Measurements from ENCODE around the gene RTN4RL1.

The RTN4RL1 gene

DNA sequence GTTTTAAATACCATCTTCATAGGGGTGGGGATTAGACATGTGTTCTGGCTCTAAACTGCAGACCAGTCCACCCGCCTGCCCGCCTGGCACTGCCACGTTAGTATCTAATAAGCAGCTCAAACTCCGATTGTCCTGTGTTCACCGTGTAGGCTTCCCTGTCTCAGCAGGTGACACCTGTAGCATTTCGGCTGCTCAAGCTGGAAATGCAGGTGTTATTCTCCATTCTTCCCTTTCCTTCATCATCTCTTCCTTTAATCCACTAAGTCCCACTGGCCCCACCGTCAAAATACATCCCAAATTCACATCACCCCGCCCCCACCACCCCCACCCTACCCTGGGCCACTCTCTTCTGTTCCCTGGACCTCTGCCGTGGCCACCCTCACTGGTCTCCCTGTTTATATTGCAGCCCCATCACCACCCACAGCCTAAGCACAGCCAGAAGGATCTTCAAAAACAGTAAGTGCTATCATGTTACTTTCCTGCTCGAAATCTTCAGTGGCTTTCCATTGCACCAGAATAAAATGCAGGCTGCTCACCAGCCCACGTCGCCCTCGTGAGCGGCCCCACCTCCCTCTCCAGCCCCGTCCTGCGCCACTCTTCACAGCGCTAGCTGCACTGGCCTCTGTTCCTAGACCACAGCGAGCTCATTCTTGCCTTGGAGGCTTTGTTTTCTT, 65.1 kb downstream of the RTN4RL1 start:
- no peak for DNase-seq (ENCODE audit: low read depth)
- H3K4me3 ChIP-seq (ENCODE audit: low read length): no peak overlapping the region
- TF ChIP-seq, protein P1, sequence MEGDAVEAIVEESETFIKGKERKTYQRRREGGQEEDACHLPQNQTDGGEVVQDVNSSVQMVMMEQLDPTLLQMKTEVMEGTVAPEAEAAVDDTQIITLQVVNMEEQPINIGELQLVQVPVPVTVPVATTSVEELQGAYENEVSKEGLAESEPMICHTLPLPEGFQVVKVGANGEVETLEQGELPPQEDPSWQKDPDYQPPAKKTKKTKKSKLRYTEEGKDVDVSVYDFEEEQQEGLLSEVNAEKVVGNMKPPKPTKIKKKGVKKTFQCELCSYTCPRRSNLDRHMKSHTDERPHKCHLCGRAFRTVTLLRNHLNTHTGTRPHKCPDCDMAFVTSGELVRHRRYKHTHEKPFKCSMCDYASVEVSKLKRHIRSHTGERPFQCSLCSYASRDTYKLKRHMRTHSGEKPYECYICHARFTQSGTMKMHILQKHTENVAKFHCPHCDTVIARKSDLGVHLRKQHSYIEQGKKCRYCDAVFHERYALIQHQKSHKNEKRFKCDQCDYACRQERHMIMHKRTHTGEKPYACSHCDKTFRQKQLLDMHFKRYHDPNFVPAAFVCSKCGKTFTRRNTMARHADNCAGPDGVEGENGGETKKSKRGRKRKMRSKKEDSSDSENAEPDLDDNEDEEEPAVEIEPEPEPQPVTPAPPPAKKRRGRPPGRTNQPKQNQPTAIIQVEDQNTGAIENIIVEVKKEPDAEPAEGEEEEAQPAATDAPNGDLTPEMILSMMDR (conservative IDR thresholded peaks at IDR 0.05; ENCODE audit: low read depth, low read length): no peak

DNA sequence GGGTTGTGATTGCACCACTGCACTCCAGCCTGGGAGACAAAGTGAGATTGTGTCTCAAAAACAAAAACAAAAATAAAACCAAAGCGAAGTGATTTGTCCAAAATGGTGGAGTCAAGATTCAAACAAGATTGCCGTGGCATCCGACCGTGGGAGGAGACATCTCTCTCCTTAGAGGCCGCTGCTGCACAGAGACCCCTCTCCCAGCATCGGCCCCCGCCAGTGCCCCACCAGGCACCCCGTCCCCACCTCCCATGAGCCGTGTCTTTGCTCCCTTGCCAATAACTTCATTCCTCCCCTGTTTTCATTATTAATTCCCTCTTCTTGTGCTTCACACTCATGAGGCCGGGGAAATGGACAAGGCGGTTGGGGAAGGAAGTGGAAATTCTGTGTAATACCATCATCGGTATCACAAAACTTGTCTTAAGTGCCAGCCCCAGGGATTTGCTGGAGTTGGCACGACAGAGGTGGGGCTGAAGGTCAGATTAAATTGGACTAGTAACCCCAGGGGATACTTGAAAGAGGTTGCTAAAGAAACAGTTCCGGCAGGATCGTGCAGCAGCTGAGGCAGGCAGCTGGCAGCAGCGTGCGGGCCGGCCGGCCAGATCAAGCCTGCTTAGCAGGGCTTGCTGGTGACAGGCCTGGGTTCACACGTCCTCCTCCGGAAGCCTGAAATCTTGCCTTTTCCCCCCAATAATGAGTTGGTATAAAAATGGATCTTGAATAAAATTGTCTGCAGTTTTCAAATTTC, 66.8 kb downstream of the RTN4RL1 start:
- TF ChIP-seq, protein P1 (conservative IDR thresholded peaks at IDR 0.05; ENCODE audit: low read depth, low read length): no peak
- no peak overlapping the region for H3K4me3 ChIP-seq (ENCODE audit: low read length)
- DNase-seq (ENCODE audit: low read depth): no peak

DNA sequence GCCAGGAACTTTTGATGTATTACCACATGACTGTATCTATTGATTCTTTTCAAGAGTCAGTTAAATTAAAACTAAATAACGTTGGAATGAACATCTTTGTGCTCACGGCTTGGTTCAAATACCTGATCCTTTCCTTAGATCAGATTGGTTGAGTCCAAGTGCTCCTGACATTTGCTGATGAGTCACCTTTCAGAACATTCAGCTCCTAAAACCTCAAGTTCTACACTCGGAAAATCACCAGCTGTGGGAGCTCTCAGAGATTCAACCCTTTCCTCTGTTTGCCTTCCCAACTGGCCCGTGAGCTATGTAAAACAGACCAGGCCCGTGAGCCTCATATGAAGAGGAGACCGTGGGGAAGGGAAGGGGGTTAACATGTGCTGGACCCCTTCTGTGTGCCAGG, 68.1 kb downstream of the RTN4RL1 start:
- H3K4me3 ChIP-seq (ENCODE audit: low read length): no peak overlapping the region
- TF ChIP-seq, protein P1 (conservative IDR thresholded peaks at IDR 0.05; ENCODE audit: low read depth, low read length): no peak
- DNase-seq (ENCODE audit: low read depth): peak; percentile 19

DNA sequence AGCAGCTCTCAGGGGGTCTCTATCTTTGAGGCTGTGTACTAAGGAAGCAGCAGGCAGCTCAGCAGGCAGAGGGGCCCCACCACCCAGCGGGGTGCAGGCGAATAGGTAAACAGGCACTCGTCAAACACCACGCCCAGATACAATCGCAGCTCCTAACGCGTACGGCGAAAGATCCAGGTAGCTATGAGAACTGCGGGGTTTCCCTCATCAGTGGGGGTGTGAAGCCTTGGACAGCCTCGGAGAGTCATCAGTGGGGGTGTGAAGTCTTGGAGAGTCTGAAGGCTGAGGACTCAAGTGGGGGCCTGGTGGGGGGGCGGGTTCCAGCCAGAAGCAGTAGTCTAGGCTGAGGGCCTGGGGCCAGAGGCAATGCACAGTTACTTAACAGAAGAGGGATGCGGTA, 69.0 kb downstream of the RTN4RL1 start:
- TF ChIP-seq, protein P1 (conservative IDR thresholded peaks at IDR 0.05; ENCODE audit: low read depth, low read length): no peak
- DNase-seq (ENCODE audit: low read depth): no peak

DNA sequence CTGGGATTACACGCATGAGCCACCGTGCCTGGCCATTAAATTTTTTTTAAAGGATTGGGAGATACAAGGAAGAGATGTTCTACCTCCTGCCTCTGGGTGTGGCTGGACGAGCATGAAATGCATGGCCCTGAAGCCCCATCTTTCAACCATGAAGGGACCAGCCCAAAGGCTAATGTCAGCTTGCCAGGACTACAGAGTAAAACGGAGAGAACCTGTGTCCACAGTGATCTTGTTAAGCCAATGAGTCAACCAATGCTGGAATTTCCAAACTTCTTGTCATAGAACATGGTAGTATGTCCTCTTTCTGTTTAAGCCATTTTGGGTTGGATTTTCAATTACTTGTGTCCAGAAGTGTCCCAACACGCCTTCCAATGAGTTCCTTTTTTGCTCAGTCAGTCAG, 71.3 kb downstream of the RTN4RL1 start:
- DNase-seq (ENCODE audit: low read depth): no peak
- TF ChIP-seq, protein P1 (conservative IDR thresholded peaks at IDR 0.05; ENCODE audit: low read depth, low read length): no peak
- H3K4me3 ChIP-seq (ENCODE audit: low read length): no peak overlapping the region

More for the DNA sequence above, 69.0 kb downstream of the RTN4RL1 start:
- H3K4me3 ChIP-seq (ENCODE audit: low read length): no peak overlapping the region

DNA sequence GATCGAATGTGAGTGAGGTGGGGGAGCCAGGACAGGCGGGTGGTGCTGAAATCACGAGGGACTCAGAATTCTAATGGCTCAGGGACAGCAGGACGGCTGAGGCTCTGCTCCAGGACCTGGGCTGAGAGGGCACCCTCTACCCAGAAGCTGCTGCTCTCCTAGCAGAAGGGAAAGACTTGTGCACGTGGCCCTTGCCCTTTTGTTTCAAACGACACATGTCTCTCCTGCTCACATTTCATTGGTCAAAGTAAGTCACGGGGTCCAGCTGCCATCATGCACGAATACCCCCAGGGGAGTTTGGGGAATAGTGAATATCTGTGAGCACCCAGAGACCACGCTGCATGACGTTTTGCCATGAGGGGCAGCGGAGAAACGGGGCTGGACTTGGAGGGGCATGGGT, 73.2 kb downstream of the RTN4RL1 start:
- TF ChIP-seq, protein P1 (conservative IDR thresholded peaks at IDR 0.05; ENCODE audit: low read depth, low read length): no peak
- no peak for DNase-seq (ENCODE audit: low read depth)
- H3K4me3 ChIP-seq (ENCODE audit: low read length): no peak overlapping the region

DNA sequence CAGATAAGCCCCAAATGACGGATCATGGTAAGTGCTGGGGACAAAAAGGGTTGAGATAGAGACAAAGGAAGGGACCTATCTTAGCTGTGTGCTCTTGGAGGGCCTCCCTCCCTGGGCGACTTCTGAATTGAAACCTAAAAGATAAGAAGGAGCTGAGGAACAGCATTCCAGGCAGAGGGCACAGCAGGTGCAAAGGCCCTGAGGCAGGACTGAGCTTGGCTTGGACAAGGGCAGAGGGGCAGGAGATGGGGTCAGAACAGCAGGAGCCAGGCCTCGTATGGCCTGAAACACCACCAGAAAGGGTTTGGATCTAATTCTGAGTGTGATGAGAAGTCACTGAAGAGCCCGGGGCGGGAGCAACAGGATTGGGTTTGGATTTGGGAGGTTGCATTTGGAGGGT, 75.4 kb downstream of the RTN4RL1 start:
- H3K4me3 ChIP-seq (ENCODE audit: low read length): no peak overlapping the region
- no peak for DNase-seq (ENCODE audit: low read depth)
- TF ChIP-seq, protein P1 (conservative IDR thresholded peaks at IDR 0.05; ENCODE audit: low read depth, low read length): no peak

Measured in retinal pigment epithelial cell (primary cell).